ENCODE measurements around the gene PDZD2.

GRCh38 chr5:31655491-31655890 lies 16.6 kb downstream of the PDZD2 start:
- TF ChIP-seq CTCF (IDR thresholded peaks at IDR 0.05) (no peak), POLR2A (IDR thresholded peaks at IDR 0.05) (no peak)

Data from testis (tissue), 2 donors.